DMS 273 (cell line): Measurements from ENCODE around the gene MAPKAPK2.

Source experiments
- DNase-seq: peaks from one replicate; lab custom pipeline; 2025; ENCODE audit not compliant: unreplicated experiment; lab: John Stamatoyannopoulos, UW

Gene MAPKAPK2

GRCh38 chr1:206660136-206660535 is 24.6 kb upstream of the MAPKAPK2 start:
- DNase-seq: no peak

- peak; percentile 10 for DNase-seq
Observed at GRCh38 chr1:206661161-206661820, 23.4 kb upstream of the MAPKAPK2 start.

GRCh38 chr1:206662396-206663092 is 22.2 kb upstream of the MAPKAPK2 start:
- DNase-seq: no peak

- no peak for DNase-seq
Observed at GRCh38 chr1:206663362-206663761, 21.3 kb upstream of the MAPKAPK2 start.

- DNase-seq: peak; percentile 89
Observed at GRCh38 chr1:206663832-206664652, 20.7 kb upstream of the MAPKAPK2 start.

- no peak for DNase-seq
Observed at GRCh38 chr1:206664740-206665139, 20.0 kb upstream of the MAPKAPK2 start.

GRCh38 chr1:206666031-206666561 is 18.6 kb upstream of the MAPKAPK2 start:
- DNase-seq: no peak

- DNase-seq: no peak
Observed at GRCh38 chr1:206666954-206667665, 17.6 kb upstream of the MAPKAPK2 start.

GRCh38 chr1:206668351-206668750 is 16.4 kb upstream of the MAPKAPK2 start:
- no peak for DNase-seq

- DNase-seq: no peak
Observed at GRCh38 chr1:206668874-206669410, 15.8 kb upstream of the MAPKAPK2 start.

- no peak for DNase-seq
Observed at GRCh38 chr1:206672011-206672688, 12.6 kb upstream of the MAPKAPK2 start.

- no peak for DNase-seq
Observed at GRCh38 chr1:206672844-206673758, 11.6 kb upstream of the MAPKAPK2 start.

- DNase-seq: no peak
Observed at GRCh38 chr1:206674236-206674635, 10.5 kb upstream of the MAPKAPK2 start.

- no peak for DNase-seq
Observed at GRCh38 chr1:206674745-206675175, 9.9 kb upstream of the MAPKAPK2 start.

GRCh38 chr1:206676499-206676898 is 8.2 kb upstream of the MAPKAPK2 start:
- no peak for DNase-seq

- DNase-seq: no peak
Observed at GRCh38 chr1:206678490-206678889, 6.2 kb upstream of the MAPKAPK2 start.

GRCh38 chr1:206679738-206680211 is 4.9 kb upstream of the MAPKAPK2 start:
- no peak for DNase-seq

GRCh38 chr1:206680279-206680678 is 4.4 kb upstream of the MAPKAPK2 start:
- DNase-seq: no peak

GRCh38 chr1:206681359-206681758 is 3.3 kb upstream of the MAPKAPK2 start:
- DNase-seq: no peak
